ENCODE results near the gene TMEM154. TPM values are rescaled to one million over a fixed set of nuclear protein-coding genes. Genes with fewer than 3 reads are reported as not detected.

The TMEM154 gene
- total and polyA plus RNA-seq, 4 donors, result 1.6 to 18.9 (median 8.5) TPM

DNA sequence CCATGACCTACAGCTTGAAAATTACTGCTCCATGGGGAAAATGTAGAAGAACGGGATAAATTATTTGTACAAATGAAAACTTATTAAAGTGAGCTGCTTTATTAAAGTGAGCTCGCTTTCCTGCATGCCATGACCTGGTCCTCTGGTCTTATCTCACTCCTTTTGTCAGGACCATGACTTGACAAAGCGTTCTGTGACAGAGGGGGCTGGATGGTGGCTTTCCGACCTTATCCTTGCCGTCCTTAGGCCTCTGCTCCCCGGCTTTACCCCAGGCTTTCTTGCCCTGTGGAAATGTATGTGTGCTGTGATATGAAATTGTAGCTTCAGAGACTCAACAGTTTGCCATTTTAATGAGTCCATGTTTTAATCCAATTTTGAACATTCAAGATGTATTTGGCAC, 99.9 kb downstream of the TMEM154 start:
- DNase-seq (no peak), ATAC-seq (ENCODE audit: insufficient read depth, low FRiP score) (no peak)
- TF ChIP-seq, protein P1, sequence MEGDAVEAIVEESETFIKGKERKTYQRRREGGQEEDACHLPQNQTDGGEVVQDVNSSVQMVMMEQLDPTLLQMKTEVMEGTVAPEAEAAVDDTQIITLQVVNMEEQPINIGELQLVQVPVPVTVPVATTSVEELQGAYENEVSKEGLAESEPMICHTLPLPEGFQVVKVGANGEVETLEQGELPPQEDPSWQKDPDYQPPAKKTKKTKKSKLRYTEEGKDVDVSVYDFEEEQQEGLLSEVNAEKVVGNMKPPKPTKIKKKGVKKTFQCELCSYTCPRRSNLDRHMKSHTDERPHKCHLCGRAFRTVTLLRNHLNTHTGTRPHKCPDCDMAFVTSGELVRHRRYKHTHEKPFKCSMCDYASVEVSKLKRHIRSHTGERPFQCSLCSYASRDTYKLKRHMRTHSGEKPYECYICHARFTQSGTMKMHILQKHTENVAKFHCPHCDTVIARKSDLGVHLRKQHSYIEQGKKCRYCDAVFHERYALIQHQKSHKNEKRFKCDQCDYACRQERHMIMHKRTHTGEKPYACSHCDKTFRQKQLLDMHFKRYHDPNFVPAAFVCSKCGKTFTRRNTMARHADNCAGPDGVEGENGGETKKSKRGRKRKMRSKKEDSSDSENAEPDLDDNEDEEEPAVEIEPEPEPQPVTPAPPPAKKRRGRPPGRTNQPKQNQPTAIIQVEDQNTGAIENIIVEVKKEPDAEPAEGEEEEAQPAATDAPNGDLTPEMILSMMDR (IDR thresholded peaks at IDR 0.05; ENCODE audit: control extremely low read depth, extremely low read depth), result no peak
- WGBS, 2 donors, result 90% methylated on average over 6 of the region's 6 CpGs
- no peak overlapping the region for H3K9ac ChIP-seq (ENCODE audit: insufficient read depth in 1 of 2, low read length in 2 of 2)
- H3K9me3 ChIP-seq (ENCODE audit: control insufficient read depth in 4 of 4, insufficient read depth in 3 of 4, low read length in 3 of 4), result no peaks in the 10 kb centered on the region
- H3K4me3 ChIP-seq, result no peak overlapping the region
- no peak overlapping the region for H3K27ac ChIP-seq (ENCODE audit: low read depth in 1 of 2, low read length in 1 of 2)
- no peaks in the 10 kb centered on the region for H3K27me3 ChIP-seq (ENCODE audit: control insufficient read depth in 3 of 3, insufficient read depth in 3 of 3, low read length in 2 of 3)
- no peaks in the 10 kb centered on the region for H3K36me3 ChIP-seq (ENCODE audit: control insufficient read depth in 4 of 4, insufficient read depth in 4 of 4, low read length in 4 of 4)
- peaks cover 0 to 5% (median 0%) of the 10 kb centered on the region in 5 donors for H3K4me1 ChIP-seq (ENCODE audit: control insufficient read depth in 5 of 5, insufficient read depth in 5 of 5, low read length in 5 of 5)

DNA sequence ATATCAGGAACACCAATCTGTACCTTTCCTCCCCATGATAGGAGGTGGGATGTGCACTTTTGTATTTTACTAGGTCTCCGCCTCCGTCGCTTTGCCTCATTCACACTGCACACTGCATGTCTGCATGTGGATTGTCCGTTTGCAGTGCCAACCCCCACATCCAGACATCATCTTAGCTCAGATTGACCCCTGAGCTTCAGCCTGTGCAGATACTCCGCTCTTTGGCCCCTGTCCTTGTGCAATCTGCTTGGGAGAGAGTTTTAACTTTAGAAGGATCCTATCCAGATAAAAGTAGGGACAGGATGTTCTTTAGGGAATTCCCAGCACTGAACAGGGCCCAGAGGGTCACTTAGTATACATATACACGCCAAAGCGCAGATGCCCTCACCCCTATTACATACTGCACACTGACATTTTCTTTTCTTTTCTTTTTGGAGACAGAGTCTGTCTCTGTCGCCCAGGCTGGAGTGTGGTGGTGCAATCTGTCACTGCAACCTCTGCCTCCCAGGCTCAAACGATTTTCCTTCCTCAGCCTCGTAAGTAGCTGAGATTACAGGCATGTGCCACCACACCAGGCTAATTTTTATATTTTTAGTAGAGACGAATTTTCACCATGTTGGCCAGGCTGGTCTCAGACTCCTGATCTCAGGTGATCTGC, 100.6 kb downstream of the TMEM154 start:
- WGBS, 2 donors, result 76 to 77% methylated on average over 11 of the region's 11 CpGs
- peaks cover 0 to 4% (median 0%) of the 10 kb centered on the region in 5 donors for H3K4me1 ChIP-seq (ENCODE audit: control insufficient read depth in 5 of 5, insufficient read depth in 5 of 5, low read length in 5 of 5)
- DNase-seq (no peak), ATAC-seq (ENCODE audit: insufficient read depth, low FRiP score) (no peak)
- TF ChIP-seq, protein P1 (IDR thresholded peaks at IDR 0.05; ENCODE audit: control extremely low read depth, extremely low read depth), result no peak
- no peak overlapping the region for H3K27ac ChIP-seq (ENCODE audit: low read depth in 1 of 2, low read length in 1 of 2)
- H3K9ac ChIP-seq (ENCODE audit: insufficient read depth in 1 of 2, low read length in 2 of 2), result no peak overlapping the region
- no peaks in the 10 kb centered on the region for H3K27me3 ChIP-seq (ENCODE audit: control insufficient read depth in 3 of 3, insufficient read depth in 3 of 3, low read length in 2 of 3)
- no peaks in the 10 kb centered on the region for H3K9me3 ChIP-seq (ENCODE audit: control insufficient read depth in 4 of 4, insufficient read depth in 3 of 4, low read length in 3 of 4)
- no peak overlapping the region for H3K4me3 ChIP-seq
- no peaks in the 10 kb centered on the region for H3K36me3 ChIP-seq (ENCODE audit: control insufficient read depth in 4 of 4, insufficient read depth in 4 of 4, low read length in 4 of 4)

DNA sequence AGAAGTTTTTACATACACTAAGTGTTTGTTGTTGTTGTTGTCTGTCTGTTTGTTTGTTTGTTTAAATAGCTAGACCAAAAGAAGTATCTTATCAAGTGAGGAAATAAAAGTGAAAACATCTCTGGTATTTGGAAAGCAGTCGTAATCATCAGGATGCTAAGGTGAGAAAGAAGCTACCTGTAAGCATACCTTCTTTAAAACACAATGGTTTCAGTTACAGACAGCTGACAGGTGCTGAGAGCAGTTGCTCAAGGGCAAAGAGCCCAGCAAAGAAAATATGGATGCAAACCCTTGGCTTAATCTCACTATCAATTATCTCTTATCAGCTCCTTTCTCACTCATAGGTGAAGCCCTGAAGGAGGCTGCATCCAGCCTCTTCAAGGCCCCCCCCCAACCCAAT, 101.1 kb downstream of the TMEM154 start:
- 62 to 72% methylated on average over 1 of the region's 1 CpG for WGBS, 2 donors
- Histone ChIP-seq H3K4me1 (ENCODE audit: control insufficient read depth in 5 of 5, insufficient read depth in 5 of 5, low read length in 5 of 5) (peaks cover 0 to 4% (median 0%) of the 10 kb centered on the region in 5 donors), H3K27me3 (ENCODE audit: control insufficient read depth in 3 of 3, insufficient read depth in 3 of 3, low read length in 2 of 3) (no peaks in the 10 kb centered on the region), H3K4me3 (no peak overlapping the region), H3K9ac (ENCODE audit: insufficient read depth in 1 of 2, low read length in 2 of 2) (no peak overlapping the region), H3K9me3 (ENCODE audit: control insufficient read depth in 4 of 4, insufficient read depth in 3 of 4, low read length in 3 of 4) (no peaks in the 10 kb centered on the region), H3K36me3 (ENCODE audit: control insufficient read depth in 4 of 4, insufficient read depth in 4 of 4, low read length in 4 of 4) (no peaks in the 10 kb centered on the region), H3K27ac (ENCODE audit: low read depth in 1 of 2, low read length in 1 of 2) (no peak overlapping the region)
- ATAC-seq (ENCODE audit: insufficient read depth, low FRiP score) (no peak), DNase-seq (no peak)
- TF ChIP-seq, protein P1 (IDR thresholded peaks at IDR 0.05; ENCODE audit: control extremely low read depth, extremely low read depth), result no peak

Measured in lung (tissue), 12 donors.